Mammary epithelial cell (primary cell): ENCODE data around the gene MAPK10.

ENCODE experiments used
- EZH2 ChIP-seq: IDR thresholded peaks from 2 replicates; pipeline ENCODE4 v1.6.1; 2012; ENCODE audit warnings: low read length, inconsistent platforms, borderline replicate concordance
- TF ChIP-seq, protein P1 (sequence below), 2 donors: IDR thresholded peaks in 1 of 2; conservative IDR thresholded peaks in 1 of 2; 2 replicates each; pipeline ENCODE4 v1.5.1; 2011 to 2012; ENCODE audit warnings: inconsistent platforms in 2 of 2, low read length in 2 of 2, mild to moderate bottlenecking in 2 of 2, control low read depth in 1 of 2, low read depth in 1 of 2; ENCODE audit not compliant: insufficient read depth in 1 of 2; ENCODE audit errors: extremely low read depth in 1 of 2

GRCh38 chr4:86381431-86381830 lies 21.6 kb upstream of the MAPK10 start:
- TF ChIP-seq, protein P1, sequence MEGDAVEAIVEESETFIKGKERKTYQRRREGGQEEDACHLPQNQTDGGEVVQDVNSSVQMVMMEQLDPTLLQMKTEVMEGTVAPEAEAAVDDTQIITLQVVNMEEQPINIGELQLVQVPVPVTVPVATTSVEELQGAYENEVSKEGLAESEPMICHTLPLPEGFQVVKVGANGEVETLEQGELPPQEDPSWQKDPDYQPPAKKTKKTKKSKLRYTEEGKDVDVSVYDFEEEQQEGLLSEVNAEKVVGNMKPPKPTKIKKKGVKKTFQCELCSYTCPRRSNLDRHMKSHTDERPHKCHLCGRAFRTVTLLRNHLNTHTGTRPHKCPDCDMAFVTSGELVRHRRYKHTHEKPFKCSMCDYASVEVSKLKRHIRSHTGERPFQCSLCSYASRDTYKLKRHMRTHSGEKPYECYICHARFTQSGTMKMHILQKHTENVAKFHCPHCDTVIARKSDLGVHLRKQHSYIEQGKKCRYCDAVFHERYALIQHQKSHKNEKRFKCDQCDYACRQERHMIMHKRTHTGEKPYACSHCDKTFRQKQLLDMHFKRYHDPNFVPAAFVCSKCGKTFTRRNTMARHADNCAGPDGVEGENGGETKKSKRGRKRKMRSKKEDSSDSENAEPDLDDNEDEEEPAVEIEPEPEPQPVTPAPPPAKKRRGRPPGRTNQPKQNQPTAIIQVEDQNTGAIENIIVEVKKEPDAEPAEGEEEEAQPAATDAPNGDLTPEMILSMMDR (conservative IDR thresholded peaks at IDR 0.05 in 1 of 2, IDR thresholded peaks at IDR 0.05 in 1 of 2; ENCODE audit: extremely low read depth in 1 of 2, insufficient read depth in 1 of 2, low read depth in 1 of 2, low read length in 2 of 2) = no peak
- no peak for TF ChIP-seq EZH2
